Hepatocyte (in vitro differentiated cells): ENCODE measurements around the gene ZBTB5.

Experiments used
- CTCF ChIP-seq: fragments of 200-600 bp; sonication (generic); IDR thresholded peaks from 2 replicates; pipeline ENCODE4 v1.5.1; 2016; ENCODE audit warnings: antibody characterized with exemption, mild to moderate bottlenecking; ENCODE audit not compliant: poor library complexity
- EZH2 ChIP-seq: fragments of 200-600 bp; sonication (generic); IDR thresholded peaks from 2 replicates; pipeline ENCODE4 v1.6.1; 2016; ENCODE audit warnings: antibody characterized with exemption, mild to moderate bottlenecking, borderline replicate concordance

- no peak for TF ChIP-seq CTCF
- TF ChIP-seq EZH2, result no peak
These were observed 70.0 kb downstream of the ZBTB5 start for GRCh38 chr9:37395229-37395628.
